ENCODE results near the gene THSD7A.

Gene THSD7A

GRCh38 chr7:11750191-11750590 is 81.8 kb downstream of the THSD7A start:
- Mint-ChIP-seq H3K36me3 (no peaks in the 10 kb centered on the region), H3K27me3 (no peaks in the 10 kb centered on the region), H3K4me3 (no peak overlapping the region), H3K9me3 (peaks cover 2% of the 10 kb centered on the region), H3K4me1 (no peaks in the 10 kb centered on the region), H3K27ac (no peak overlapping the region)
- ATAC-seq (ENCODE audit: low read depth), result no peak
- no peak for DNase-seq (ENCODE audit: low spot score in 2 of 2)

GRCh38 chr7:11749629-11750028 is 82.4 kb downstream of the THSD7A start:
- H3K4me3 Mint-ChIP-seq, result no peak overlapping the region
- H3K27me3 Mint-ChIP-seq, result no peaks in the 10 kb centered on the region
- no peaks in the 10 kb centered on the region for H3K4me1 Mint-ChIP-seq
- no peak overlapping the region for H3K27ac Mint-ChIP-seq
- DNase-seq (ENCODE audit: low spot score in 2 of 2) (no peak), ATAC-seq (ENCODE audit: low read depth) (no peak)
- H3K9me3 Mint-ChIP-seq, result peaks cover 2% of the 10 kb centered on the region
- H3K36me3 Mint-ChIP-seq, result no peaks in the 10 kb centered on the region

GRCh38 chr7:11748884-11749283 is 83.1 kb downstream of the THSD7A start:
- Mint-ChIP-seq H3K27me3 (no peaks in the 10 kb centered on the region), H3K4me1 (no peaks in the 10 kb centered on the region), H3K36me3 (no peaks in the 10 kb centered on the region), H3K4me3 (no peak overlapping the region), H3K27ac (no peak overlapping the region), H3K9me3 (peaks cover 2% of the 10 kb centered on the region)
- DNase-seq (ENCODE audit: low spot score in 2 of 2), result no peak
- no peak for ATAC-seq (ENCODE audit: low read depth)

- no peaks in the 10 kb centered on the region for H3K4me1 Mint-ChIP-seq
- DNase-seq (ENCODE audit: low spot score in 2 of 2) (no peak), ATAC-seq (ENCODE audit: low read depth) (no peak)
- H3K9me3 Mint-ChIP-seq, result no peaks in the 10 kb centered on the region
- no peak overlapping the region for H3K27ac Mint-ChIP-seq
- H3K36me3 Mint-ChIP-seq, result no peaks in the 10 kb centered on the region
- no peak overlapping the region for H3K4me3 Mint-ChIP-seq
- H3K27me3 Mint-ChIP-seq, result no peaks in the 10 kb centered on the region
Measured at GRCh38 chr7:11747715-11748485, 84.1 kb downstream of the THSD7A start.

- no peaks in the 10 kb centered on the region for H3K9me3 Mint-ChIP-seq
- no peak overlapping the region for H3K27ac Mint-ChIP-seq
- no peaks in the 10 kb centered on the region for H3K4me1 Mint-ChIP-seq
- ATAC-seq (ENCODE audit: low read depth) (no peak), DNase-seq (ENCODE audit: low spot score in 2 of 2) (no peak)
- no peaks in the 10 kb centered on the region for H3K27me3 Mint-ChIP-seq
- H3K4me3 Mint-ChIP-seq, result no peak overlapping the region
- H3K36me3 Mint-ChIP-seq, result no peaks in the 10 kb centered on the region
Measured at GRCh38 chr7:11746591-11746990, 85.4 kb downstream of the THSD7A start.

- no peaks in the 10 kb centered on the region for H3K4me1 Mint-ChIP-seq
- H3K27ac Mint-ChIP-seq, result no peak overlapping the region
- H3K27me3 Mint-ChIP-seq, result no peaks in the 10 kb centered on the region
- no peak overlapping the region for H3K4me3 Mint-ChIP-seq
- H3K36me3 Mint-ChIP-seq, result no peaks in the 10 kb centered on the region
- DNase-seq (ENCODE audit: low spot score in 2 of 2) (no peak), ATAC-seq (ENCODE audit: low read depth) (no peak)
- H3K9me3 Mint-ChIP-seq, result no peaks in the 10 kb centered on the region
Measured at GRCh38 chr7:11743548-11743947, 88.5 kb downstream of the THSD7A start.

GRCh38 chr7:11743016-11743415 is 89.0 kb downstream of the THSD7A start:
- H3K36me3 Mint-ChIP-seq, result no peaks in the 10 kb centered on the region
- no peaks in the 10 kb centered on the region for H3K9me3 Mint-ChIP-seq
- no peak overlapping the region for H3K27ac Mint-ChIP-seq
- H3K4me3 Mint-ChIP-seq, result no peak overlapping the region
- no peak for DNase-seq (ENCODE audit: low spot score in 2 of 2)
- H3K27me3 Mint-ChIP-seq, result no peaks in the 10 kb centered on the region
- no peaks in the 10 kb centered on the region for H3K4me1 Mint-ChIP-seq
- ATAC-seq (ENCODE audit: low read depth), result no peak

GRCh38 chr7:11742496-11742895 is 89.5 kb downstream of the THSD7A start:
- H3K27me3 Mint-ChIP-seq, result no peaks in the 10 kb centered on the region
- no peaks in the 10 kb centered on the region for H3K4me1 Mint-ChIP-seq

GRCh38 chr7:11737723-11738122 is 94.3 kb downstream of the THSD7A start:
- Mint-ChIP-seq H3K4me1 (no peaks in the 10 kb centered on the region), H3K27me3 (no peaks in the 10 kb centered on the region), H3K27ac (no peak overlapping the region), H3K4me3 (no peak overlapping the region), H3K9me3 (no peaks in the 10 kb centered on the region), H3K36me3 (no peaks in the 10 kb centered on the region)
- DNase-seq (ENCODE audit: low spot score in 2 of 2) (no peak), ATAC-seq (ENCODE audit: low read depth) (no peak)

More at GRCh38 chr7:11742496-11742895, 89.5 kb downstream of the THSD7A start:
- ATAC-seq (ENCODE audit: low read depth), result no peak
- Mint-ChIP-seq H3K9me3 (no peaks in the 10 kb centered on the region), H3K36me3 (no peaks in the 10 kb centered on the region), H3K27ac (no peak overlapping the region), H3K4me3 (no peak overlapping the region)
- DNase-seq (ENCODE audit: low spot score in 2 of 2), result no peak

GRCh38 chr7:11732207-11732606 is 99.8 kb downstream of the THSD7A start:
- no peaks in the 10 kb centered on the region for H3K4me1 Mint-ChIP-seq
- H3K36me3 Mint-ChIP-seq, result no peaks in the 10 kb centered on the region
- ATAC-seq (ENCODE audit: low read depth), result no peak
- no peak for DNase-seq (ENCODE audit: low spot score in 2 of 2)
- H3K4me3 Mint-ChIP-seq, result no peak overlapping the region
- no peak overlapping the region for H3K27ac Mint-ChIP-seq
- H3K9me3 Mint-ChIP-seq, result peaks cover 3% of the 10 kb centered on the region
- no peaks in the 10 kb centered on the region for H3K27me3 Mint-ChIP-seq

GRCh38 chr7:11730725-11731124 is 101.3 kb downstream of the THSD7A start:
- no peak for DNase-seq (ENCODE audit: low spot score in 2 of 2)
- H3K27ac Mint-ChIP-seq, result no peak overlapping the region
- no peaks in the 10 kb centered on the region for H3K36me3 Mint-ChIP-seq
- no peak for ATAC-seq (ENCODE audit: low read depth)
- H3K9me3 Mint-ChIP-seq, result peaks cover 3% of the 10 kb centered on the region
- no peaks in the 10 kb centered on the region for H3K4me1 Mint-ChIP-seq
- no peak overlapping the region for H3K4me3 Mint-ChIP-seq
- no peaks in the 10 kb centered on the region for H3K27me3 Mint-ChIP-seq

- Mint-ChIP-seq H3K36me3 (no peaks in the 10 kb centered on the region), H3K9me3 (peaks cover 3% of the 10 kb centered on the region), H3K27ac (no peak overlapping the region), H3K27me3 (no peaks in the 10 kb centered on the region), H3K4me3 (no peak overlapping the region), H3K4me1 (no peaks in the 10 kb centered on the region)
- DNase-seq (ENCODE audit: low spot score in 2 of 2), result no peak
- no peak for ATAC-seq (ENCODE audit: low read depth)
Measured at GRCh38 chr7:11727864-11728263, 104.1 kb downstream of the THSD7A start.

GRCh38 chr7:11726794-11727155 is 105.2 kb downstream of the THSD7A start:
- H3K9me3 Mint-ChIP-seq, result peaks cover 3% of the 10 kb centered on the region
- ATAC-seq (ENCODE audit: low read depth) (no peak), DNase-seq (ENCODE audit: low spot score in 2 of 2) (no peak)
- no peaks in the 10 kb centered on the region for H3K36me3 Mint-ChIP-seq
- H3K4me1 Mint-ChIP-seq, result no peaks in the 10 kb centered on the region
- no peaks in the 10 kb centered on the region for H3K27me3 Mint-ChIP-seq
- no peak overlapping the region for H3K4me3 Mint-ChIP-seq
- H3K27ac Mint-ChIP-seq, result no peak overlapping the region

GRCh38 chr7:11726001-11726793 is 105.8 kb downstream of the THSD7A start:
- Mint-ChIP-seq H3K27ac (no peak overlapping the region), H3K27me3 (no peaks in the 10 kb centered on the region), H3K4me3 (no peak overlapping the region), H3K9me3 (peaks cover 3% of the 10 kb centered on the region), H3K36me3 (no peaks in the 10 kb centered on the region), H3K4me1 (no peaks in the 10 kb centered on the region)
- ATAC-seq (ENCODE audit: low read depth) (no peak), DNase-seq (ENCODE audit: low spot score in 2 of 2) (no peak)

GRCh38 chr7:11716185-11716584 is 115.8 kb downstream of the THSD7A start:
- H3K27me3 Mint-ChIP-seq, result no peaks in the 10 kb centered on the region
- H3K4me1 Mint-ChIP-seq, result no peaks in the 10 kb centered on the region
- DNase-seq (ENCODE audit: low spot score in 2 of 2), result no peak
- H3K27ac Mint-ChIP-seq, result no peak overlapping the region
- H3K4me3 Mint-ChIP-seq, result no peak overlapping the region
- H3K9me3 Mint-ChIP-seq, result peaks cover 1% of the 10 kb centered on the region
- no peak for ATAC-seq (ENCODE audit: low read depth)
- H3K36me3 Mint-ChIP-seq, result no peaks in the 10 kb centered on the region
